Neuronal stem cell (in vitro differentiated cells): ENCODE measurements around the gene ZCCHC7.
"Not testable (repeated sequence)": the region's sequence is repeated elsewhere in the genome, so short reads cannot be mapped to it uniquely, and the experiment has no call there.

ENCODE experiments used
- DNase-seq: peaks from one replicate; pipeline ENCODE4 v3.0.0-alpha.2; 2013; ENCODE audit warnings: low spot score
- H2AFZ ChIP-seq: one replicate; pipeline ENCODE4 v1.6.1; 2013; ENCODE audit warnings: mild to moderate bottlenecking, low read length, inconsistent platforms
- H2AK5ac ChIP-seq: 2 replicates; pipeline ENCODE4 v1.6.1; 2013; ENCODE audit warnings: low read depth, mild to moderate bottlenecking, inconsistent platforms, low read length, moderate library complexity, mixed read lengths
- H2BK120ac ChIP-seq: 2 replicates; pipeline ENCODE4 v1.6.1; 2013; ENCODE audit warnings: low read depth, mild to moderate bottlenecking, inconsistent platforms, low read length, moderate library complexity, mixed read lengths
- H2BK12ac ChIP-seq: one replicate; pipeline ENCODE4 v1.6.1; 2013; ENCODE audit warnings: low read length, inconsistent platforms
- H2BK15ac ChIP-seq: 2 replicates; pipeline ENCODE4 v1.6.1; 2013; ENCODE audit warnings: mild to moderate bottlenecking, low read length, inconsistent platforms, mixed read lengths
- H2BK5ac ChIP-seq: one replicate; pipeline ENCODE4 v1.6.1; 2013; ENCODE audit warnings: inconsistent platforms, mild to moderate bottlenecking, low read length, moderate library complexity
- H3K14ac ChIP-seq: one replicate; pipeline ENCODE4 v1.6.1; 2013; ENCODE audit warnings: low read length, inconsistent platforms
- H3K18ac ChIP-seq: 2 replicates; pipeline ENCODE4 v1.6.1; 2013; ENCODE audit warnings: low read length, inconsistent platforms
- H3K23ac ChIP-seq: 2 replicates; pipeline ENCODE4 v1.6.1; 2013; ENCODE audit warnings: low read depth, mild to moderate bottlenecking, mixed read lengths, low read length, inconsistent platforms; ENCODE audit not compliant: poor library complexity
- H3K27ac ChIP-seq: replicated peaks from 3 replicates; pipeline ENCODE4 v1.5.1; 2013; ENCODE audit warnings: low read length, inconsistent platforms
- H3K27me3 ChIP-seq, 3 experiments: 2 replicates each; pipeline ENCODE4 v1.6.1; 2013; ENCODE audit warnings: low read length in 3 of 3, mild to moderate bottlenecking in 2 of 3, inconsistent platforms in 1 of 3, low read depth in 1 of 3, mixed read lengths in 1 of 3, moderate library complexity in 1 of 3; ENCODE audit not compliant: control insufficient read depth in 3 of 3, insufficient read depth in 3 of 3
- H3K36me3 ChIP-seq, 2 donors: replicated peaks in 1 of 2; 2 replicates each; pipeline ENCODE4 v1.6.1; 2013; ENCODE audit warnings: low read length in 2 of 2; ENCODE audit not compliant: control insufficient read depth in 2 of 2, insufficient read depth in 2 of 2
- H3K4ac ChIP-seq: 2 replicates; pipeline ENCODE4 v1.6.1; 2013; ENCODE audit warnings: inconsistent platforms, mild to moderate bottlenecking, low read length, moderate library complexity
- H3K4me1 ChIP-seq, 2 donors: 1 replicate in 1 of 2; 2 replicates in 1 of 2; pipeline ENCODE4 v1.6.1; 2013; ENCODE audit warnings: low read length in 2 of 2, low read depth in 1 of 2; ENCODE audit not compliant: control insufficient read depth in 2 of 2, insufficient read depth in 1 of 2
- H3K4me2 ChIP-seq: one replicate; pipeline ENCODE4 v1.6.1; 2013; ENCODE audit warnings: mild to moderate bottlenecking, low read length, inconsistent platforms; ENCODE audit not compliant: insufficient read depth, poor library complexity, severe bottlenecking
- H3K4me3 ChIP-seq, 2 donors: 2 replicates each; pipeline ENCODE4 v1.5.1; 2013; ENCODE audit warnings: low read length in 2 of 2, mild to moderate bottlenecking in 2 of 2, inconsistent platforms in 1 of 2, moderate library complexity in 1 of 2
- H3K79me1 ChIP-seq: one replicate; pipeline ENCODE4 v1.6.1; 2013; ENCODE audit warnings: low read depth, mild to moderate bottlenecking, inconsistent platforms, low read length, moderate library complexity
- H3K9ac ChIP-seq: one replicate; pipeline ENCODE4 v1.6.1; 2013; ENCODE audit warnings: mild to moderate bottlenecking, low read depth, low read length, inconsistent platforms; ENCODE audit not compliant: poor library complexity
- H3K9me3 ChIP-seq, 2 donors: replicated peaks in 1 of 2; 2 replicates each; pipeline versions ENCODE3 to v1.6.1; 2013; ENCODE audit warnings: low read length in 2 of 2, mild to moderate bottlenecking in 2 of 2, inconsistent platforms in 1 of 2, low read depth in 1 of 2, mixed read lengths in 1 of 2, moderate library complexity in 1 of 2; ENCODE audit not compliant: control insufficient read depth in 2 of 2, insufficient read depth in 1 of 2
- H4K8ac ChIP-seq: one replicate; pipeline ENCODE4 v1.6.1; 2013; ENCODE audit warnings: low read depth, mild to moderate bottlenecking, inconsistent platforms, low read length, moderate library complexity
- H4K91ac ChIP-seq: one replicate; pipeline ENCODE4 v1.6.1; 2013; ENCODE audit warnings: low read length, low read depth, mild to moderate bottlenecking, inconsistent platforms; ENCODE audit not compliant: poor library complexity
- WGBS, 2 donors: extraction: QIAGEN DNeasy Blood & Tissue Kit; methylation state at CpG; one replicate each; pipeline ENCODE4 v1.1.7; 2013; ENCODE audit warnings: missing lambda C conversion rate in 2 of 2, mixed read lengths in 1 of 2; ENCODE audit not compliant: insufficient read length in 2 of 2, insufficient replicate concordance in 1 of 2; ENCODE audit errors: extremely low coverage in 2 of 2; 5-methylcytosine and 5-hydroxymethylcytosine counted together

The ZCCHC7 gene

DNA sequence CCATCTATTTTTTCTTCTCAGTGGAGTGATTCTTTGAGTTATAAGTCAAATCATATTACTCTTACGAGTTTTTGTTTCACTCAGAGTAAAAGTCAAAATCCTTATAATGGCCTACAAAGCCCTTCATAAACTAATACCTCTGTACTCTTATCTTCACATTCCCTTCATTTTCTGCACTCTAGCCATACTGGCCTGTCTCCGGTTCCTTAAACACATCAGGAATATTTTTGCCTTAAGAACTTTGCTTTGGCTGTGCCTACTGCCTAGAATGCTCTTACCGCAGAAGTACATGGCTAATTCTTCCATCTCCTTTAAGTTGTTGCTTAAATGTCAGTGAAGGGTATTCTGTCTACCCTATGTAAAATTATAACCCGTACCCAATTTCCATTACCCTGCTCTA, 169.3 kb downstream of the ZCCHC7 start:
- Histone ChIP-seq H2BK12ac (no peak overlapping the region), H3K27ac (no peak overlapping the region), H3K79me1 (no peaks in the 10 kb centered on the region)

DNA sequence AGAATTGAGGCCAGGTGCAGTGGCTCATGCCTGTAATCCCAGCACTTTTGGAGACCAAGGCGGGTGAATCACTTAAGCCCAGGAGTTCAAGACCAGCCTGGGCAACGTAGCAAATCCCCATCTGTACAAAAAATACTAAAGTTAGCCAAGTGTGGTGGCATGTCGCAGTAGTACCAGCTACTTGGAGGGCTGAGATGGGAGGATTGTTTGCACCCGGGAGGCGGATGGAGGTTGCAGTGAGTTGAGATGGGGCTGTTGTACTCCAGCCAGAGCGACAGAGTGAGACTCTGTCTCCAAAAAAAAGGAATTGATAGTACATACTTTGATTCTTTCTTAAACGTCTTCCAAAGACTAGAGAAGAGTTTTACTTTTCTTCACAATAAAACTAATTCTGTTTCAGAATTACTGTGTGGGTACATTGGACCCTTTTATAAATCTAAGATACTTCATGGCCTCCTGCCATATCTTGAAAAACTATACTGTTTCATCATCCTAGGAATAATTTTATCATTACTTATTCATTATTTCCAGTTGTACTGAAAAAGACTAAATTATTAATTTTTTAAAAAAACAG, 170.1 kb downstream of the ZCCHC7 start:
- Histone ChIP-seq H3K27me3 (no peaks in the 10 kb centered on the region), H4K8ac (no peak overlapping the region), H3K27ac (no peak overlapping the region), H3K79me1 (no peaks in the 10 kb centered on the region), H3K18ac (no peak overlapping the region), H3K36me3 (peaks cover 0 to 8% of the 10 kb centered on the region in 2 donors), H3K4me1 (peaks cover 2 to 21% of the 10 kb centered on the region in 2 donors), H2BK12ac (no peak overlapping the region), H3K4me3 (no peak overlapping the region), H2AK5ac (no peak overlapping the region), H2BK120ac (no peak overlapping the region), H2BK15ac (no peak overlapping the region), H3K4me2 (no peak overlapping the region), H3K4ac (no peak overlapping the region), H2BK5ac (no peak overlapping the region), H3K9me3 (no peaks in the 10 kb centered on the region), H3K14ac (no peak overlapping the region), H2AFZ (no peak overlapping the region), H4K91ac (no peak overlapping the region), H3K9ac (no peak overlapping the region), H3K23ac (no peak overlapping the region)
- WGBS, 2 donors = no CpG with 5 or more reads among the region's 7 CpGs
- DNase-seq = no peak

More for the DNA sequence above, 169.3 kb downstream of the ZCCHC7 start:
- Histone ChIP-seq H3K4me2 (no peak overlapping the region), H4K91ac (no peak overlapping the region), H2BK120ac (no peak overlapping the region), H3K18ac (no peak overlapping the region), H2AFZ (no peak overlapping the region), H3K4me3 (no peak overlapping the region), H3K36me3 (peaks cover 0 to 8% of the 10 kb centered on the region in 2 donors), H3K4ac (no peak overlapping the region), H3K27me3 (no peaks in the 10 kb centered on the region), H3K4me1 (peaks cover 2 to 23% of the 10 kb centered on the region in 2 donors), H4K8ac (no peak overlapping the region), H2AK5ac (no peak overlapping the region), H3K9me3 (no peaks in the 10 kb centered on the region), H3K9ac (no peak overlapping the region), H2BK5ac (no peak overlapping the region), H3K14ac (no peak overlapping the region), H3K23ac (no peak overlapping the region), H2BK15ac (no peak overlapping the region)
- WGBS, 2 donors = no CpG with 5 or more reads among the region's 4 CpGs
- DNase-seq = no peak

DNA sequence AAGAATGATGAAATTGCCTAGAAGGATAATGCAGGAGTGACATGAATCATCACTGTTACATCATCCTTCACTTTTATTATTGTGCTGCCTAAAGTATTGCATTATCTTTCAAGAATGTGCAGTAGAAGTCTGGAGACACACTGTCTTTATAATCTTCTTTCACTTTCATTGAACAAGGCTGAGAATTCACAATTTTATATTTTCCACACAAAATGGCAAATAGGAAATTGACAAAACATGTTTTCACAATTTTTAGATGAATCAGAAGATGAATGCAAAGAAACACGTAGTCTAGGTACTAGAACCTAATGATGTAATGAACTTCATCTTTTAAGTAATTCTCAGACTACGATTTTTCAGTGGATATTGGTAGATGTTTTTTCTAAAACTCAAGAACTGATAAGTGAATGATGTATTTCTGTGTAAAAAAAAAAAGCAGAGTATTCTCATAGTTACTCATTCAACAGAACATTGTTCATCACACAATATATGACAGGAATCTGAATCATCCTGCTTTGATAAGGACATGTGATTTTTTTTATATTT, 170.6 kb downstream of the ZCCHC7 start:
- no peak overlapping the region for H3K9ac ChIP-seq
- no peak overlapping the region for H3K4me2 ChIP-seq
- H3K27me3 ChIP-seq = no peaks in the 10 kb centered on the region
- no peak overlapping the region for H2BK15ac ChIP-seq
- no peak overlapping the region for H2AFZ ChIP-seq
- H3K14ac ChIP-seq = no peak overlapping the region
- no peak overlapping the region for H3K4ac ChIP-seq
- peaks cover 2 to 21% of the 10 kb centered on the region in 2 donors for H3K4me1 ChIP-seq
- no peak overlapping the region for H4K8ac ChIP-seq
- WGBS, 2 donors = no CpG with 5 or more reads among the region's 2 CpGs
- no peak overlapping the region for H4K91ac ChIP-seq
- H2AK5ac ChIP-seq = no peak overlapping the region
- no peak overlapping the region for H2BK120ac ChIP-seq
- H2BK5ac ChIP-seq = no peak overlapping the region
- H3K27ac ChIP-seq = no peak overlapping the region
- peaks cover 0 to 8% of the 10 kb centered on the region in 2 donors for H3K36me3 ChIP-seq
- H3K4me3 ChIP-seq = no peak overlapping the region
- no peaks in the 10 kb centered on the region for H3K79me1 ChIP-seq
- DNase-seq = no peak
- H3K18ac ChIP-seq = no peak overlapping the region
- no peak overlapping the region for H2BK12ac ChIP-seq
- H3K23ac ChIP-seq = no peak overlapping the region
- H3K9me3 ChIP-seq = no peaks in the 10 kb centered on the region

DNA sequence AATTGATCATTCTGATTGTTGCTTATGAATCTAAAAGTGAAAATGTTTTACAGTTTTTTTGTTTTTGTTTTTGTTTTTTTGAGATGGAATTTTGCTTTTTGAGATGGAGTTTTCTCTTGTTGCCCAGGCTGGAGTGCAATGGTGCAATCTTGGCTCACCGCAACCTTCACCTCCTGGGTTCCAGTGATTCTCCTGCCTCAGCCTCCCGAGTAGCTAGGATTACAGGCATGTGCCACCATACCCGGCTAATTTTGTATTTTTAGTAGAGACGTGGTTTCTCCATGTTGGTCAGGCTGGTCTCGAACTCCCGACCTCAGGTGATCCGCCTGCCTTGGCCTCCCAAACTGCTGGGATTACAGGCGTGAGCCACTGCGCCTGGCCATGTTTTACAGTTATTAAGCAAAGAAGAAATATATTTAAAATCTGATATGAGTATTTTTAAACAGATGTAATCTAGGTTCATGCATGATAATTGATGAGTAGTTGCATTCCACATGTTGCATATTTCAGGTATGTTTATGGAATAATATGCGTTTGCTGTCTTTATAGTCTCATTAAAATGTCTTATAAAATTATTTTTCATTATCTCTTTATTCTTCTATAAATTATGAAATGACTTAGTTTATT, 171.4 kb downstream of the ZCCHC7 start:
- not testable (repeated sequence) for H2BK12ac ChIP-seq, DNase-seq, H2AFZ ChIP-seq, H2BK120ac ChIP-seq, H4K8ac ChIP-seq, H3K14ac ChIP-seq, H2AK5ac ChIP-seq, H3K9me3 ChIP-seq, H3K27me3 ChIP-seq, H2BK5ac ChIP-seq, H3K79me1 ChIP-seq, H3K23ac ChIP-seq, H3K4ac ChIP-seq, H3K9ac ChIP-seq, H3K4me3 ChIP-seq, H4K91ac ChIP-seq, H3K4me2 ChIP-seq, H3K36me3 ChIP-seq, H3K18ac ChIP-seq, H3K27ac ChIP-seq, H2BK15ac ChIP-seq
- peaks cover 2 to 21% of the 10 kb centered on the region in 2 donors for H3K4me1 ChIP-seq
- WGBS, 2 donors = no CpG with 5 or more reads among the region's 10 CpGs
